Sigmoid colon (tissue), 7 donors: ENCODE measurements around the gene PWWP3B. TPM values are rescaled to one million over a fixed set of nuclear protein-coding genes. Genes with fewer than 3 reads are reported as not detected.

Source experiments
- DNase-seq: peaks from one replicate; pipeline ENCODE4 v3.0.0-alpha.2; 2019
- H3K27ac ChIP-seq, 4 donors: fragments of 200-600 bp; sonication (generic); one replicate each; pipeline ENCODE4 v1.5.1; 2016 to 2019; ENCODE audit warnings: mild to moderate bottlenecking in 1 of 4
- H3K27me3 ChIP-seq, 3 donors: fragments of 200-600 bp; sonication (generic); one replicate each; pipeline ENCODE4 v1.5.1; 2019; ENCODE audit warnings: mild to moderate bottlenecking in 1 of 3
- H3K36me3 ChIP-seq, 4 donors: fragments of 200-600 bp; sonication (generic); one replicate each; pipeline ENCODE4 v1.5.1; 2016 to 2019
- H3K4me1 ChIP-seq, 4 donors: fragments of 200-600 bp; sonication (generic); one replicate each; pipeline ENCODE4 v1.5.1; 2017 to 2019
- H3K4me3 ChIP-seq, 4 donors: fragments of 200-600 bp; sonication (generic); one replicate each; pipeline ENCODE4 v1.5.1; 2017 to 2019; ENCODE audit warnings: mild to moderate bottlenecking in 2 of 4, moderate library complexity in 1 of 4
- H3K9me3 ChIP-seq, 4 donors: fragments of 200-600 bp in 3 of 4; sonication (generic) in 3 of 4; one replicate each; pipeline versions ENCODE4 v1.5.1 to v1.6.1; 2013 to 2019
- EP300 ChIP-seq, 4 donors: sonication (generic); formaldehyde crosslinking; IDR thresholded peaks; one replicate each; pipeline ENCODE4 v1.6.1; 2017; ENCODE audit warnings: antibody characterized with exemption in 4 of 4
- POLR2A ChIP-seq, 2 donors: fragments of 450-650 bp; IDR thresholded peaks; one replicate each; pipeline ENCODE4 v1.6.1; 2016; ENCODE audit warnings: antibody characterized with exemption in 2 of 2, mild to moderate bottlenecking in 2 of 2, moderate library complexity in 2 of 2
- POLR2AphosphoS5 ChIP-seq, 4 donors: sonication (generic); formaldehyde crosslinking; IDR thresholded peaks; one replicate each; pipeline ENCODE4 v1.6.1; 2017; ENCODE audit warnings: antibody characterized with exemption in 4 of 4
- WGBS, 2 donors: extraction: QIAGEN DNeasy Blood & Tissue Kit; methylation state at CpG; one replicate each; pipeline ENCODE4 v1.1.7; 2013; 5-methylcytosine and 5-hydroxymethylcytosine counted together
- intact Hi-C: fragments of 100-400 bp; cut with DNase I; formaldehyde crosslinking; loops from one replicate; pipeline ENCODE4 v1.15.1; 2023
- polyA plus RNA-seq, 3 donors: library from polyadenylated mRNA; stranded (reverse); fragments of 200-250 nt; gene quantifications; one replicate each; pipeline ENCODE4 v1.2.3, GENCODE V29; 2013
- total RNA-seq, 4 donors: library from RNA; depleted of rRNA; stranded (reverse); fragments of >200 nt; gene quantifications; one replicate each; pipeline ENCODE4 v1.1.0, GENCODE V29; 2016
- TF ChIP-seq, protein P1 (sequence below), 4 experiments: fragments of 450-650 bp in 3 of 4; fragments of 200-600 bp in 1 of 4; IDR thresholded peaks; one replicate each; pipeline ENCODE4 v1.5.1; 2016 to 2019; ENCODE audit warnings: antibody characterized with exemption in 4 of 4, mild to moderate bottlenecking in 3 of 4, moderate library complexity in 2 of 4
- donor health status: healthy with polysubstance abuse.
- donor health status: Bipolar disorder and iron deficiency.
- donor health status: healthy.

The PWWP3B gene
- total and polyA plus RNA-seq, 7 donors = under 0.01 to 0.55 (median 0.33) TPM

DNA sequence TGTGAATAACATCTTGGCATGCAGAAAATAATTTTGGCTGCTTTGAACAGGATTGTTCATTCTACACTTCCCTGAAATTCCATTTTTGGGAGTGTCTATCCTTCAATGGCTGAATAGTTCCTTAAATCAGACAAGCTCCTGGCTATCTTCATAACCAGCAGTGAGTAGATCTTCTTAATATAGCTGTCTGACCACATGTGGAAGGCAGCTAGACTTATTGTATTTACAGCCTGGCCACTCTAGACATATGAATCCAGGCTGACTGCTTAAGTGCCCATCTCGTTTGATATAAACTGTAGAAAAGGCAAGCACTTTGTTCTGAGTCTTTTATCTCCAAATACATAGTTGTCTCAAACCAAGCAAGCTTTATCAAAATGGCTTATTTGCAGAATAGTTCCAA lies 40.0 kb downstream of the PWWP3B start:
- 62 to 66% methylated on average over 1 of the region's 1 CpG for WGBS, 2 donors
- no peaks in the 10 kb centered on the region for H3K27me3 ChIP-seq
- DNase-seq = no peak
- TF ChIP-seq, protein P1, sequence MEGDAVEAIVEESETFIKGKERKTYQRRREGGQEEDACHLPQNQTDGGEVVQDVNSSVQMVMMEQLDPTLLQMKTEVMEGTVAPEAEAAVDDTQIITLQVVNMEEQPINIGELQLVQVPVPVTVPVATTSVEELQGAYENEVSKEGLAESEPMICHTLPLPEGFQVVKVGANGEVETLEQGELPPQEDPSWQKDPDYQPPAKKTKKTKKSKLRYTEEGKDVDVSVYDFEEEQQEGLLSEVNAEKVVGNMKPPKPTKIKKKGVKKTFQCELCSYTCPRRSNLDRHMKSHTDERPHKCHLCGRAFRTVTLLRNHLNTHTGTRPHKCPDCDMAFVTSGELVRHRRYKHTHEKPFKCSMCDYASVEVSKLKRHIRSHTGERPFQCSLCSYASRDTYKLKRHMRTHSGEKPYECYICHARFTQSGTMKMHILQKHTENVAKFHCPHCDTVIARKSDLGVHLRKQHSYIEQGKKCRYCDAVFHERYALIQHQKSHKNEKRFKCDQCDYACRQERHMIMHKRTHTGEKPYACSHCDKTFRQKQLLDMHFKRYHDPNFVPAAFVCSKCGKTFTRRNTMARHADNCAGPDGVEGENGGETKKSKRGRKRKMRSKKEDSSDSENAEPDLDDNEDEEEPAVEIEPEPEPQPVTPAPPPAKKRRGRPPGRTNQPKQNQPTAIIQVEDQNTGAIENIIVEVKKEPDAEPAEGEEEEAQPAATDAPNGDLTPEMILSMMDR (IDR thresholded peaks at IDR 0.05) = no peak
- TF ChIP-seq POLR2A (IDR thresholded peaks at IDR 0.05) = no peak
- TF ChIP-seq EP300 (IDR thresholded peaks at IDR 0.05) = no peak
- TF ChIP-seq POLR2AphosphoS5 (IDR thresholded peaks at IDR 0.05) = no peak
- no peaks in the 10 kb centered on the region for H3K4me1 ChIP-seq
- intact Hi-C loops = no loop called here
- no peak overlapping the region for H3K4me3 ChIP-seq
- H3K9me3 ChIP-seq = no peaks in the 10 kb centered on the region
- H3K36me3 ChIP-seq = no peaks in the 10 kb centered on the region
- no peak overlapping the region for H3K27ac ChIP-seq

Other genes starting within 250 kb of the PWWP3B start
- not detected for gene SERPINA7, start 129.6 kb upstream of the PWWP3B start, total RNA-seq
- not detected for gene SERPINA7, start 129.6 kb upstream of the PWWP3B start, polyA plus RNA-seq